Lung (tissue), 12 donors: ENCODE results near the gene MYRFL. TPM values are rescaled to one million over a fixed set of nuclear protein-coding genes. Genes with fewer than 3 reads are reported as not detected.
A peak's percentile ranks its signal among the peaks of the same experiment; 100 is the strongest.

Source experiments
- ATAC-seq: fragments of 200-7000 bp; cut with Tn5 transposase; one replicate; pipeline ENCODE4 v1.9.1; 2020; ENCODE audit warnings: moderate number of reproducible peaks; ENCODE audit not compliant: insufficient read depth, low FRiP score
- DNase-seq, 3 donors: peaks; one replicate each; pipeline ENCODE4 v3.0.0-alpha.2; 2013 to 2017
- H3K27ac ChIP-seq, 2 donors: one replicate each; pipeline ENCODE4 v1.5.1; 2013; ENCODE audit warnings: mild to moderate bottlenecking in 2 of 2, moderate library complexity in 2 of 2, control low read depth in 1 of 2, inconsistent platforms in 1 of 2, low read depth in 1 of 2, low read length in 1 of 2
- H3K27me3 ChIP-seq, 3 donors: one replicate each; pipeline ENCODE4 v1.5.1; 2013; ENCODE audit warnings: low read length in 2 of 3; ENCODE audit not compliant: control insufficient read depth in 3 of 3, insufficient read depth in 3 of 3
- H3K36me3 ChIP-seq, 4 donors: one replicate each; pipeline ENCODE4 v1.5.1; 2013; ENCODE audit warnings: low read length in 4 of 4, mild to moderate bottlenecking in 1 of 4, moderate library complexity in 1 of 4; ENCODE audit not compliant: control insufficient read depth in 4 of 4, insufficient read depth in 4 of 4
- H3K4me1 ChIP-seq, 5 donors: one replicate each; pipeline ENCODE4 v1.5.1; 2013; ENCODE audit warnings: low read length in 5 of 5, mild to moderate bottlenecking in 2 of 5, moderate library complexity in 1 of 5; ENCODE audit not compliant: control insufficient read depth in 5 of 5, insufficient read depth in 5 of 5
- H3K4me3 ChIP-seq: one replicate; pipeline ENCODE4 v1.5.1; 2013; ENCODE audit warnings: mild to moderate bottlenecking, control low read depth, moderate library complexity
- H3K9ac ChIP-seq, 2 donors: one replicate each; pipeline ENCODE4 v1.5.1; 2013; ENCODE audit warnings: low read length in 2 of 2, control low read depth in 1 of 2; ENCODE audit not compliant: insufficient read depth in 1 of 2
- H3K9me3 ChIP-seq, 4 donors: one replicate each; pipeline ENCODE4 v1.5.1; 2013; ENCODE audit warnings: low read length in 3 of 4, mild to moderate bottlenecking in 1 of 4, moderate library complexity in 1 of 4; ENCODE audit not compliant: control insufficient read depth in 4 of 4, insufficient read depth in 3 of 4
- WGBS, 2 donors: extraction: QIAGEN DNeasy Blood & Tissue Kit; methylation state at CpG; one replicate each; pipeline ENCODE4 v1.1.7; 2013; 5-methylcytosine and 5-hydroxymethylcytosine counted together
- polyA plus RNA-seq, 2 donors: library from polyadenylated mRNA; stranded (reverse); fragments of 200-250 nt; gene quantifications; one replicate each; pipeline ENCODE4 v1.2.1, GENCODE V29; 2013
- total RNA-seq, 2 donors: library from RNA; depleted of rRNA in 1 of 2; stranded (reverse); fragments of >200 nt in 1 of 2; gene quantifications; one replicate each; pipeline ENCODE4 v1.2.1, GENCODE V29; 2014 to 2021
- TF ChIP-seq, protein P1 (sequence below): IDR thresholded peaks from 2 replicates; pipeline ENCODE4 v1.5.1; 2012; ENCODE audit warnings: mild to moderate bottlenecking; ENCODE audit errors: control extremely low read depth, extremely low read depth
- donor health status: control.
- donor health status: control.
- donor health status: Bipolar disorder and iron deficiency.
- donor health status: healthy.
- donor health status: DM: yes; HTN: yes; CAD: no.

The MYRFL gene
- total and polyA plus RNA-seq, 4 donors, result 0.03 to 1.9 (median 0.15) TPM

DNA sequence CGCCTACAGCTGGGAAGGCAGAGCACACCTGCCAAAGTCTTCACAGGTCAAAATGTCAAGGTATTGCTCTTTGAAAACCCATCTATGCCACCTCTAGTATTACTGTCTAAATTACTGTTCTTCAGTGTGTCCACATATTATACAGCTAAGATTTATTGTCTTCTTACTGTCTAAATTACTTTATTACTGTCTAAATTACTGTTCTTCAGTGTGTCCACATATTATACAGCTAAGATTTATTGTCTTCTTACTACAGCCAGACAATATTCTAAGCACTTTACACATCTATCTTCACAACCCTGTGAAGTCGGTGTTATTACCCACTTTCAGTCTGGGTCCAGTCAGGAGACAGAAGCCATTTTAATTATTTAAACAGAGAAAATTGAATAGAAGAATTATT lies 173.9 kb downstream of the MYRFL start:
- TF ChIP-seq, protein P1, sequence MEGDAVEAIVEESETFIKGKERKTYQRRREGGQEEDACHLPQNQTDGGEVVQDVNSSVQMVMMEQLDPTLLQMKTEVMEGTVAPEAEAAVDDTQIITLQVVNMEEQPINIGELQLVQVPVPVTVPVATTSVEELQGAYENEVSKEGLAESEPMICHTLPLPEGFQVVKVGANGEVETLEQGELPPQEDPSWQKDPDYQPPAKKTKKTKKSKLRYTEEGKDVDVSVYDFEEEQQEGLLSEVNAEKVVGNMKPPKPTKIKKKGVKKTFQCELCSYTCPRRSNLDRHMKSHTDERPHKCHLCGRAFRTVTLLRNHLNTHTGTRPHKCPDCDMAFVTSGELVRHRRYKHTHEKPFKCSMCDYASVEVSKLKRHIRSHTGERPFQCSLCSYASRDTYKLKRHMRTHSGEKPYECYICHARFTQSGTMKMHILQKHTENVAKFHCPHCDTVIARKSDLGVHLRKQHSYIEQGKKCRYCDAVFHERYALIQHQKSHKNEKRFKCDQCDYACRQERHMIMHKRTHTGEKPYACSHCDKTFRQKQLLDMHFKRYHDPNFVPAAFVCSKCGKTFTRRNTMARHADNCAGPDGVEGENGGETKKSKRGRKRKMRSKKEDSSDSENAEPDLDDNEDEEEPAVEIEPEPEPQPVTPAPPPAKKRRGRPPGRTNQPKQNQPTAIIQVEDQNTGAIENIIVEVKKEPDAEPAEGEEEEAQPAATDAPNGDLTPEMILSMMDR, result no peak
- no peak overlapping the region for H3K27ac ChIP-seq
- no peaks in the 10 kb centered on the region for H3K36me3 ChIP-seq
- no peak overlapping the region for H3K9ac ChIP-seq
- 97 to 98% methylated on average over 2 of the region's 2 CpGs for WGBS, 2 donors
- DNase-seq, result no peak
- ATAC-seq, result no peak
- H3K4me3 ChIP-seq, result no peak overlapping the region
- no peaks in the 10 kb centered on the region for H3K27me3 ChIP-seq
- H3K4me1 ChIP-seq, result peaks cover 0 to 22% (median 9%) of the 10 kb centered on the region in 5 donors
- no peaks in the 10 kb centered on the region for H3K9me3 ChIP-seq

DNA sequence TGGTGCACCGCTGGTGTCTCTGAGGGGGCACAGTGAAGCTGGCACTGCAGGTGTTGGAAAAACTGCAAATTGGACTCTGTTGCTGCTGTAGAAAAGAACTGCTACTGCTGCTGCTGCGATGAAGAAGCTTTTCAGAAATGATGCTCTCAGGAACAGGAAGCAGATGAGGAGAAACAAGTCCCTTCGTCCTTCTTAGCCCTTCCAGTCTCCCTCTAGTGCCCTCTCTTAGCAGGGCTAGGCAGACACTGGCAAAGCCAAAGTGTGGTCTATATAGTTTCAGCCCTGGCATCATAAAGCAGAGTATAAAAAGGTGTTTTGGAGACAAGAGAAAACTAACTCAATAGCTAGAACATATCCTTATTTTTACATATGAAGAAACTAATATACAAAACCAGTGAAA lies 174.5 kb downstream of the MYRFL start:
- Histone ChIP-seq H3K27me3 (no peaks in the 10 kb centered on the region), H3K36me3 (no peaks in the 10 kb centered on the region), H3K4me3 (no peak overlapping the region), H3K27ac (no peak overlapping the region), H3K9ac (no peak overlapping the region), H3K4me1 (peaks cover 0 to 24% (median 9%) of the 10 kb centered on the region in 5 donors), H3K9me3 (no peaks in the 10 kb centered on the region)
- 70 to 75% methylated on average over 3 of the region's 3 CpGs for WGBS, 2 donors
- DNase-seq (no peak), ATAC-seq (no peak)
- TF ChIP-seq, protein P1, result no peak

DNA sequence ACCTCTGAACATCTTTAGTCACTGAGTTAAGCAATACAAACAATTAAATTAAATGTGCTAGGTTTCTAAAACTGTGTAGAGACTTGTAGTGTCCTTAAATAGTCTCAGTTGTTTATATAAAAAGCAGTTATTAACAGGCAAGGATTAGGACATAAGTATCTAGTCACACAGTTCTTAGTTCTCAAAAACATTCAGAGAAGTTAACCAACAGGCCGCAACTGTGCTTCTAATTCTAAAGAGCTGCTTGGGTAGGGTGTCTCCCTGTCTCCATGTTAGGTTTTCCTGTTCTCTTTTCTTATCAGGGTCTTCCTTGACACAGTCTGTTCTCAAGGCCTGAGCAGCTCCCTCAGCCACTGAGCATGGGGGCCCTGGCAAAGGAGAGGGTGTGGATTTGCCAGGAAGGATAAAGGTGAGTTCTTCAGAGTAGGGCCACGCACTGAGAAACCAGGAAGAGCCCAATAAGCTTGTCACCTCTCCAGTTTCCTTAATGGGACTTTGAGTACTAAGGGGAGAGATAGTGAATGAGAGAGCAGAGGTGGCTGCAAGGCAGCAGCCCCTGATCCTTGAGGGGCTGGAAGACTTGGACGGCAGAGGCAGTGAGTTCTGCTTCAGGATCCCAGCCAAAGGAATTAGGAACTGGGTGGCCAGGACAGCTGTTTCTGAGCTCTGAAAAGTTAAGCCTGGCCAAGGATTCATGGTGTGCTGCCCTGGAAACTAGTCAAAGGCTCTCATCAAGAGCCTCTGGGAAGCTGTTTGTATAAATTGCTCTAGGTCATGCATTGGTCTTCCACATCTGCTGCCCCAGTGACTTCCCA lies 177.3 kb downstream of the MYRFL start:
- H3K4me1 ChIP-seq, result peaks cover 0 to 24% (median 9%) of the 10 kb centered on the region in 5 donors
- TF ChIP-seq, protein P1, result no peak
- H3K27me3 ChIP-seq, result no peaks in the 10 kb centered on the region
- 74 to 85% methylated on average over 3 of the region's 3 CpGs for WGBS, 2 donors
- DNase-seq (peak; percentile 90 to 98 (median 96)), ATAC-seq (no peak)
- H3K36me3 ChIP-seq, result no peaks in the 10 kb centered on the region
- H3K9ac ChIP-seq, result no peak overlapping the region
- no peak overlapping the region for H3K4me3 ChIP-seq
- peaks cover 0 to 5% (median under 1%) of the 10 kb centered on the region in 4 donors for H3K9me3 ChIP-seq
- H3K27ac ChIP-seq, result peak overlapping the region in 1 of 2 donors; percentile 63
